Activated CD8-positive, alpha-beta memory T cell treated with anti-CD3 and anti-CD28 coated beads, Interleukin-2, amount 50 U/mL, for 48 hours (primary cell): Measurements from ENCODE around the gene DNAJC12.
"Not testable (repeated sequence)": the region's sequence is repeated elsewhere in the genome, so short reads cannot be mapped to it uniquely, and the experiment has no call there.

Source experiments
- DNase-seq: peaks from one replicate; pipeline ENCODE4 v3.0.0-alpha.2; 2020

Gene DNAJC12

DNA sequence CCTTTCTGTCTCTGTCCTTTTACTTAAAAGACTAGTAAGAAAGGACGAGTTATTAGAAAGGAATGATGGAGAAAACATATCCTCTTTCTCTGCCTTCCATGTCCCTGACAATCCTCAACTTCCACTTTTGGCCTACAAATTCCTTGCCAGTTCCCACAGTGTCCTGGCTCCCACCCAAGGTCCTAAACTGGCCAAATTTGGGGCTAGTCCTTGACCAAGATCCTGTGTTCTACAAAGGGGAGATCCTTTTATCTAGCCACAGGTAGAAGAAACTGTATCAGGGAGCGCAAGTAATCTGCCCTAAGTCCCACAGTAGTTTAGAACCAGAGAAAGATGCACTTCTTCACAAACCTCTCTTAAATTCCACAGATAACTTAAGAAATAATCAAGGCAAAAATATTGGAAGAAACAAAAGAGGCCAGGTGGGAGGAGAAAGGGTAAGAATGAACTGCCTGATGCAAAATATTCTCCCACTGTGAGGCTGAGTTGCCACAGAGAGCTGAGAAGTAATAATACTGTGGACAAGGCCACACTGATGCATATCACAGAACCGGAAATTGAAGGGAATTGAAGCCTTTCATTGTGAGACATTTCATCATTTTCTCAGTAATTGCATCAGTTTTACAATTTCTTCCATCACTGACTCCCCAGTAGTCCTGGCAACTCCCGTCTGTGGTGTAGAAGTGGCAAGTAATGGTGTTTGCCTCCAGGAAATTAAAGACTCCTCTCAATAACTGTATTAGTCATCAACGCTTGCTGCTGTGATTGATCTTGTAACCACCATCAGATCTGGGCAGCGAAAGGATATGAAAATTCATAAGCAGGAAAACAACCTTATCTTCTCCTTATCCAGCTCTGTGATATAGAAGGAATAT lies 47.2 kb downstream of the DNAJC12 start:
- DNase-seq, result no peak

DNA sequence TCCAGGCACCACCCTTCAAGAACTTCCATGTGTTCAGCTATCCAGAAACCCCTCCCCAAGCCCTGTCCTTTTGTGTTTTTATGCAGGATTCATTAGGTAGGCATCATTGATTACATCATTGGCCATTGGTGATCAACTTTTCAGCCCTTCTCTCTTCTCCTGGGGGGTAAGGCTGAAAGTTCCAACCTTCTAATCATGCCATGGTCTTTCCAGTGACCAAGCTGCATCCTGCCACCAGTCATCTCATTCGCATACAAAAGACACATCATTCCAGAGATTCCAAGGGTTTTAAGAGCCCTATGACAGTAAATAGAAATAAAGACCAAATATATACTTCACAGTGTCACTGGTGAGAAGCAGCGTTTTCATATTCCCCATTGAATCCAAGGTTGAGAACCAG lies 48.2 kb downstream of the DNAJC12 start:
- no peak for DNase-seq

DNA sequence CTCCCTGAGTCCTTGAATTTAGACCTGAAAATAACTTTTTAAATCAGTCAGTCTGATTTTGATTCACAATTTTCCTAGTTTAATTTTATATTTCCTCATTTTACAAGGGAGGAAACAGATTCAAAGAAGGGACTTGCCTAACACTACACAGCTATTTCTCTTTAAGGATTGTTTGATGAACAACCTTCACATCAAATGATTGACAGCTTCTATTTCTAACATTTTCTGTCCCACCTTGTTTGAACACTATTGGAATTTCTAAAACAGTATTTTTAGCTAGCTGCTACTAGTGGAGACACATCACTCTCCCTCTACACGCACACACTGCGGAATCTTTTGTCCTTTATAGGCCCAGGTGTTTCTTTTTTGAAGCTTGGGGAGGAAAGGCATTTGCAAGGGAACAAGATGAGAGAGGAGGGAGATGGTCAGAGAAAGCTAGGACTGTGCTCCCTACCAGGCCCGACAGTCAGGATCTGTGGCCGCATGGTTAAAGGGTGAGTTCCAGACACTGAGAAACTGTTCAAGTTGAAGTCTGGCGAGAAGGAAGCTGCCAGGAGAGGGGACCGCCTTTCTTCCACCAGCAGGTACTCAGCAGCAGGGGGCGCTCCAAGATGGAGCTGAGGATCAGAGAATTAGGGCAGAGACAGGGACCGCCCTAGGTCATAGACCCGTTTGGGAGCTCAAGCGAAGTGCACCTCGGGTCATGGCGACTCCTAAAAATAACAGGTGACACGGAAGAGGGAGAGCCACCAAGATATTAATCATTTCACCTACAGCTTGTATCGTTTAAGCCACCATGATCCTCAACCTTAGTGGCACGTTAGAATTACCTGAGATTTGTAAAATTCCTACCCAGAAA lies 49.7 kb downstream of the DNAJC12 start:
- DNase-seq, result peak; percentile 92

DNA sequence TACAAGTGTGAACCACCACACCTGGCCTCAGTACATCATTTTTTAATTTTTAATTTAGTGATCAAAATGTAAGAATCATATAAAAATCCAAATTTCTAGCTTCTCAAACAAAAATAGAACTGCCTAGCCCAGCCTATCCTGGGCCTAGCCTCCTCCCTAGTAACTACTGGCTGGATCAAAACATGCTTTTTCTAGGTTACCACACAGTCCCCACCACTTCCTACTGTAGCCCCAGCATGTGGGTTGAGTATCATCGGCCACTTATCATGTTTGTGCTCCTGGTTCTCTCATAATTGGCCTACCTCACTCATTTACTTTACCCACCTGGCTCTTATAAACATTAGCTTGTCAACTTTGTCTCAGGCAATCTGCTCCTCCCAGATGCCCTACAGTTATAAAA lies 52.9 kb downstream of the DNAJC12 start:
- DNase-seq, result no peak

DNA sequence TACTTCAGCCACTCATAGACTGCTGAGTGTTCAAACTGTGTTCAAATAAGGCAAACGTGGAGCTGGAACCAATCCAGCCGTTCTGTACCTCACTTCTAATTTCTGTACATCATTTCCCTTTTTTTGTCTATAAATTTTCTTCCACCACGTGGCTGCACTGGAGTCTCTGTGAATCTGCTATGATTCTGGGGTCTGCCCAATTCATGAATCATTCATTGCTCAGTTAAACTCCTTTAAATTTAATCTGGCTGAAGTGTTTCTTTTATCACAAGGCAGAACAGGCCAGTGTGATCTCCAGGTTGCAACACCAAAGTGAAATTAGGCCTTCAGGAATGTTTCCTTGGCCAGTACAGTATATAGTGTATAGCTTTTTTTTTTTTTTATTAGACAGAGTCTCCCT lies 53.5 kb downstream of the DNAJC12 start:
- no peak for DNase-seq

DNA sequence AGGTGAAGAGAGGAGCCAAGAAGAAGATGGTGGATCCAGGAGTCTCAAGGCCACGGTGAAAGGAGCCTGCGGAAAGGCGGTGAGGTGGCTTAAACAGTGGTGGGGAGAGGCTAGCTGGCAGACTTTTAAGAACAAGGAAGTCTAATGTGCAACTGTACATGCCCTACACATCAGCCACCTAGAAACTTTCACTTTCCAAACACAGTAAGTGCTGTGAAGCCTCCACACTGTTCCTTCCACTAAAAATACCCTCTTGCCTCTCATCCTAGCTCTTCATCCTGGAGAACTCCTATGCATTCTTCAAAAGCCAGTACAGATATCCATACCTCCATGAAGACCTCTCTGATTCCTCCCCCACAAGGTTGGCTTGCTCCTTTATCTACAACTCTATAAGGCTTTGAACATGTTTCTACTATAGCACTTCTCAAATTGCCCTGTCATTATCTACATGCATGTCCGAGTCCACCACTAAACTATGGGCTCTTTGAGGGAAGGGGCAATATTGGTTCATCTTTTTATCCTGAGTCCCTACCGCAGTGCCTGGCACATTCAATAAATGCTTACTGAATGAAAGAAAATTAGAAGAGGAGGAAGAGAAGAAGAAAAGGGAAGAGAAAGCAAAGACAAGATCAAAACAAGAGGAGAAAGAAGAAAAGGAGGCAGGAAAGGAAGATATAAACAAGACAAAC lies 54.2 kb downstream of the DNAJC12 start:
- no peak for DNase-seq

DNA sequence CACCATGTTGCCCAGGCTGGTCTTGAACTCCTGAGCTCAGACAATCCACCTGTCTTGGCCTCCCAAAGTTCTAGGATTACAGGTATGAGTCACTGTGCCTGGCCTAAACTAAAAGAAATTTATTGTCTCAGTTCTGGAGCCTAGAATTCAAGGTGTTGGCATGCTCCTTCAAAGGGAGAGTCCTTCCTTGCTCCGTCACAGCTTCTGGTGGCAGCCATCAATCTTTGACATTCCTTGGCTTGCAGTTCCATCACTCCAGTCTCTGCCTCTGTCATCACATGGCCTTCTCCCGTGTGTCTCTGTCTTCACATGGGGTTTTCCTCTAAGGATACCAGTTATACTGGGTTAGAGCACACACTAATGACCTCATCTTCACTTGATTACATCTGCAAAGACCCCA lies 55.5 kb downstream of the DNAJC12 start:
- no peak for DNase-seq

DNA sequence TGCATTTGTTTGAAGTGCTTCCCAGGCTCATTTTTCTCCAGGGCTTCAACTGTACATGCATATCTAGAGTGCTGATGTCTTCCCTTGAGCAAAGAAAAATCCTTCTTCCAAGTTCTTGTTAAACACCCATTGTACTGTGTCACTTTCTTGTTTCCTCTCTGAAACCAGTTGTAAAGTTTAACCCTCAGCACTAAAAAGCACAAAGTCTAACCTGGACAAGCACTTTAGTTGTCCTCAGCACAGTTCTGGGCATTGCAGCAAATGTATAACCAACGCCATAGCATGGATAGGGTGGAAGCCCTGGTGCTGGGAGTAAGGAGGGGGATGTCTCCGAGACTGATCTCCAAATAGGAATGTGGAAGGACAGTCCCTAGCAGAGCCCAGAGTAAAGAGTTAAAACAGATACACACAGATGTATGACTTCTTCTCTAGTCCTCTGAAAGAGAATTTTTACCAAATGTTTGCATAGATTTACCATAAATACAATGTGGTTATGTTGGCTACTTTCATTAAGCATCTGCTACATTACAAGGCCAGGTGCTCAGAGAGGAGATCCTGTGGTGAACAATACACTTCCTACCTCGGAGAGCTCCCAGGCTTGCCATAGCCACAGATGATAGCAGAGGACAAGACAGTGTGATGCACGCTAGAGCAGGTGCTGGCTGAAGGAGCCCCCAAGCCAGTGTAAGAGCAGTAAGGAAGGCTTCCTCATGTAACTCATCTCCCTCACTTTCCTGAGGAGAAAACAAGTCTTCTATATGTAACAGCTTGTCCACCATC lies 57.0 kb downstream of the DNAJC12 start:
- DNase-seq, result no peak

DNA sequence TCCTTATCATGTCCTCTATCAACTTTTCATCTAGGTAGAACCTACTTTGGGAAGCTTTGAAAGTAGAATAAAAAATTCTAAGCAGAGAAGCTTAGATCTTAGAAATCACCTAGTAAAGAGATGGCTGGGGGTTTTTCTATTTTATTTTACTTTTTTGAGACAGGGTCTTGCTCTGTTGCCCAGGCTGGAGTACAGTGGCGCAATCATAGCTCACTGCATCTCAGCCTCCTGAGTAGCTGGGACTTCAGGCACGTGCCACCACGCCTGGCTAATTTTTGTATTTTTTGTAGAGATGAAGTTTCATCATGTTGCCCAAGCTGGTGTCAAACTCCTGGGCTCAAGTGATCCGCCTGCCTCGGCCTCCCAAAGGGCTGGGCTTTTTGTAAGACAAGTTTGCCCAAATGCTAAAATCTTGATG lies 57.8 kb downstream of the DNAJC12 start:
- not testable (repeated sequence) for DNase-seq

DNA sequence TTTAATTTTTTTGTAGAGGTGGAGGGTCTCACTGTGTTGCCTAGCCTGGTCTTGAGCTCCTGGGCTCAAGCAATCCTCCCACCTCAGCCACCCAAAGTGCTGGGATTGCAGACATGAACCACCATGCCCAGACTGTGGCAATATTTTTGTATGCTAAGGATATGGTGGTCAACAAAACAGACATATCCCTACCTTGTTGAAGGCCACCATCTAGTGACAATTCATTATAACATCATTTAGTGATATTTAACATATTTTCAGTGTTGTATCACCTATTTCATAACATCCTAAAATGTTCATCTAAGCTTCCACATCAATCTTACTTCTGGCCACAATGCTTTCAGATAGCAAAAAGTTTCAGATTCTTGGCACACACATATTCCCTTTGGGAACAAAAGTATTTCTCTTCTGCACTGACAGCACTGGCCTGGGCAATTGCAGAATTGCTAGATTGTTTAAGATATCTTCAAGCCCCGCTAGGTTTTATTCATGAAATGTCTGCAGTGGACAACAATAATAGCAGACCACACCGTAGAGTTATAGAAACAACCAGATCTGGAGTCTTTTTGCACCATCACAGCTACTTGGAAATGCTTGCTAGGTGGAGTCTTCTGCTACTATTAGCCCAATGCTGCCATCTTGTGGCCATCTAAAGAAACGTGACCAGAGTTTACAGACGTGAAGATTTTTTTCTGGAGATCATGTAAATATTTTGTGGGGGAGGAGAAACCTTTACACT lies 58.4 kb downstream of the DNAJC12 start:
- peak; percentile 62 for DNase-seq

DNA sequence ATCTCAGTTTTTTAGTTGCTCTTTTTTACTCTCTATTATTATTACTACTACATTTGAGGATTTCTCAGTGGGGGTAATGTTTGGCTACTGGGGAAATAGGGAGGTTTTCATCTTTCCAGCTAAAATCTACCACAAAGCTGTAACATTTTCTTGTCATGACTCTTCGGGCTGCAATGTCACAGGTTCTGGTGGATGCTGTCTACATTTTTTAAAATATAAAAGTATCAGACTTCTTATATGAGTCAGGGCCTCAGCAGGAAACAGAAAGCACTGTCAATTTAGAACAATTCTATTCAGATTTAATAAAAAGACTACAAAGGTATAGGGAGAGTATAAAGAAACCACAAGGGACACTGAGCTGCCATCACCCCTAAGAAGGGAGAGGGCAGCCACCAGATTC lies 61.6 kb downstream of the DNAJC12 start:
- no peak for DNase-seq

DNA sequence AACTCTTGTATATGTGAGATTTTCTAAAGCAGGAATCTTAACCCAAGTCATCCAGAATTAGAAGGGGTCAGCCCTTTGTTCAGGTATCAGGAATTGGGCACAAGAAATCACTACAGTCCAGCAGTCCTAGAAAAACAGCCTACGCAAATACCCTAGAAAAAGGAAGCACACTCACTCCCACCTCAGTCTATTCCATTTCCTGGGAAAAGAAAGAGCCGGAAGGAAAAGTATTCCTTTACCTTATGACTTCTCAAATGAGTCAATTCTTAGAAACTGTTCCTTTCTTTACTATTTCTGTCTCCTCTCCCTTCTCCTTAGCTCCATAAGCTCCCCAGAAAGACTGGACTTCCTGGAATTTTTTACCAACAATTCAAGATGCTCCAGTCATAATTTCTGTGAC lies 62.7 kb downstream of the DNAJC12 start:
- no peak for DNase-seq

DNA sequence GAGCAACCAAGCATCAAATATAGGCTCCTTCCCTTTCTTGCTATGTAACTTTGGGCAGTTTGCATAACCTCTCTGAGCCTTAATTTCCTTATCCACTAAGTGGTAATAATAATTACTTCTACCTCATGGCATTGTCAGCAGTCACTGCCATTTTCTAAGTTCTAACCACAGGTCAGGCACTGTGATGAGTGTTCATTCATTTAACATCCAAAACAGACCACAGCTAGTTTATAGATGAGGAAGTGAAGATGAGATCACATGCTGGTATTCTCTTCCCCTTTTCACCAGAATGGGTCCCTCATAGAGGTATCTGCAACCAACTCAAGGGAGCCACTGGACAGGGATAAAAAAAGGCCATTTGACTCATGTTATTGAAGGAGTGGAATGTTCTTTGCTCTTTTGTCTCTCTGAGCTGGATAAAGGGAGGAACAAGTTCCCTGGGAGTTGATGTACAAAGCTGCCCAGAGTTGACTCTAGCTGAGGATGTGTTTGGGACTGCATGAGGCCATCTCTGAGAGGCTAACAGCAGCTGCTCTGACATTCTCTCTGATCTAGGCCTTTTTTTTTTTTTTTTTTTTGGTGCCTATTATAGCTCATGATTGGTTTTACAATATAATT lies 65.0 kb downstream of the DNAJC12 start:
- no peak for DNase-seq

DNA sequence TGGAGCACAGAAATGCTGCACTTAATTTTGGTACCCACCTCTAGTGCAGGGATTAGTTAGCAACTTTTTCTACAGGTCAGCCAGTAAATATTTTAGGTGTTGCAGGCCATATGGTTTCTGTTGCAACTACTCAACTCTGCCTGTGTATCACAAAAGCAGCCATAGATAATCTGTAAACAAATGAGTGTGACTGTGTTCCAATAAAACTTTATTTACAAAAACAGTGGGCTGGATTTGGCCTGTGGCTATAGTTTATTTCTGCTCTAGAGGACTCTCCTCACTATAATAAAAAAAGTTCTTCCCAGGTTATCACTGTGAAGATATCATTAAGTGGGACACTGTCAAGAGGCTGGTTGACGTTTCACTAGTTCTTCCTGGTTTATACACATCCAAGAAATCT lies 65.8 kb downstream of the DNAJC12 start:
- no peak for DNase-seq

DNA sequence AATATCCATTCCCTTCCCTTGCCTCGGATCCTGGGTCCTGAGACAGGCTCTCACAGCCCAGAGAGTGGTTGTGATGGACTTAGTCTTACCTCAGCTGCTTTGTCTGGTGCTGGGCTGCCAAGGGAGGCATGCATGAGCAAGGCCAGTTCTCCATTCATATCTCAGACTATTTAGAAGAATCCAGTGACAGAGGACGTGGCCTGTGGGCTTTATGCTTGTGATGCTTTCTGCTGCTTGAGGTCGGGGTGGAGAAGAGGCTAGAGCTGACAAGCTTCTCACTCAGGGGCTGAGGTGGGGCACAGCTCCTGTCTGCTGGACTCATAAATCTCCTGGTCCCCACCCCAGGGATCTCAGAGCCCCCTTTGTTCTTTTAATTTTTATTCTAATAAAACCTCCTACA lies 66.8 kb downstream of the DNAJC12 start:
- no peak for DNase-seq

DNA sequence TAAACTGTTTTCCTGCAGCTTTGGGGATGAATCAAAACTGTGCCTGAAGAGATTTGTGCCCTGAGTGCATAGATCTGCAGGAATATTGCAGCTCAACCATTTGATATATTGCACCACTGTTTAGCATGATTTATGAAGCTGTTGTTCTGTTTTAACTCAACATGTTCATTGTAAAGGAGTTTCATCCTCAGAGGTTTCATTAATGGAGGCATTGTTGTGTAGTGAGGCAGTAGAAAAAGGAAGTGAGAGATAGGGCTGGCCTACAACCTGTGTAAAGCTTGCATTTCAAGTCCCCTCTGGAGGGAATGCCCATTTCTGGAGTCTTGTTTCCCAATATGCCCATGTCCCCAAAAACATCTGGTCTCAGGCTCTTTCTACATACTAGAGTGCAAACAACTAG lies 67.5 kb downstream of the DNAJC12 start:
- DNase-seq, result no peak

DNA sequence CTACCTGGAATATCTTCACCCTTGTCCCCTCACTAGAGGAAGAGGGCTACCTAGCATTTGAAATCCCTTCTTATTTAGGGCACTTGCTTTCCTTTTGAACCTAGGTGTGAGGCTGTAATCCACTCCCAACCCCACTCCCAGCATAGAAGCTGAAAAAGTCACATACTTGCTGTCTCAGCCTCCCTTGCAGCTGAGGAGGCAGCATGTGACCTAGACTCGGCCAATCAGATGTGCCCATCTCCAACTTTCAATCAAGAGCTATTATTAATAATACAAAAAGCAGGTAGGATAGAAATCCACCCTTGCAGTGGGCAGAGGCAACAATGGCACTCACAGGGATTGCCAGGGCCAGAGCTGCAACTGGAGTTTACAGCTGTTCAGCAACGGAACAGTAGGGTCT lies 70.7 kb downstream of the DNAJC12 start:
- DNase-seq, result no peak

DNA sequence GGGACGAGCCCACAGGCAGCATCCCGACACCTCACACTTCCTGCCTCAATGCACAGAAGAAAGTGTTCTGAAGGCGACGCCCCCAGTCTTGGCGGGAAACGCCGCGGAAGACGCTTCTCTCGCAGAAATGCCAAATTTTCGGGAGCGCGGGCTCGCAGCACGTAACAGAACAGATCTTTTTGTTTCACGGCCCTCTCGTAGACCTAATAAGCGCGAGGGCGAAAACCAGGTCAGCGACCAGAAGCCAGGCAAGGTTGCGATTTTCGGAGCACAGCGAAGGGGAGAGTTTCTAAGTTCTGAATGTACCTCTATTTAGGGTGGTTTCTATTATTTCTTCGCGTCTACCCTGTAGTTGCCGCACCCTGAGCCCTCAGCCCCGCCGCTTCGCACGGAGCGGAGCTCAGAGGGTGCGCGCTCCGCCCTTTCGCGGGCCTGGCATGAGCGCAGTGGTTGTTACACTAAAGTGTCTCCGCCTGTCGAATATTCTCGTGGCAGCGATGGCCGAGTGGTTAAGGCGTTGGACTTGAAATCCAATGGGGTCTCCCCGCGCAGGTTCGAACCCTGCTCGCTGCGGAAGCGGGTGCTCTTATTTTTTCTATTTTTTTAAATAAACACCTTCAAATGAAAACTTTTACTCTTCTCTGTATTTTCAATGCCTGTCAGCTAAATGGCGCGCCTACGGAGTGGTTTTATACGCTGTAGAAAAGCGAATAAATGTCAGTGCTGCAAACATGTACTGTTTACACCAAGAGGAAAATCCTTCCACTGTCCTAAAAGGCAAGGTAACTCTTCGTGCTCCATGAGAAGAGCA lies 73.8 kb downstream of the DNAJC12 start:
- peak; percentile 100 for DNase-seq

DNA sequence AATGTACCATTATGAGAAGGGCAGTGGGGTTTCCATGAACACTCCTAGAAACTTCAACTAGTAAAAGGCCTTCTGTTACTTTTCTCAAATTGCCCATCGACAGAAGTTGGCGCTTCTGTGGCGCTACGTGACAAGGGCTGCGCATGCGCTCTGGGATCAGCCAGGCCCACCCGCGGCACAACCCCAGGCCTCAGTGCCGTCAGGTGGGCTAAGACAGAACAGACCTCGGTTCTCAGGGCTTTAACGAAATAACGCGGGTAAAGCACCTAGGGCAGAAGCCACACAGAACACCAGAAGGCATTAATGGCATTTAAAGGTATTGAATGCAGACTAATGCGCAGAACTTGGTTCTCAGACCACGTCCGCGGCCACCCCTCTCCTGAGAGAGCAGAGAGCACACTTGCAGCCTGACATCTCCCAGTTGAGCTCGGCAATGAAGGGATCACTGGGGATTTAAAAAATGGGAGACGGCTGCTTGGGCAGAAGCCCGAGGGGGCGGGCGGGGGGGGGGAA lies 74.4 kb downstream of the DNAJC12 start:
- peak; percentile 89 for DNase-seq

DNA sequence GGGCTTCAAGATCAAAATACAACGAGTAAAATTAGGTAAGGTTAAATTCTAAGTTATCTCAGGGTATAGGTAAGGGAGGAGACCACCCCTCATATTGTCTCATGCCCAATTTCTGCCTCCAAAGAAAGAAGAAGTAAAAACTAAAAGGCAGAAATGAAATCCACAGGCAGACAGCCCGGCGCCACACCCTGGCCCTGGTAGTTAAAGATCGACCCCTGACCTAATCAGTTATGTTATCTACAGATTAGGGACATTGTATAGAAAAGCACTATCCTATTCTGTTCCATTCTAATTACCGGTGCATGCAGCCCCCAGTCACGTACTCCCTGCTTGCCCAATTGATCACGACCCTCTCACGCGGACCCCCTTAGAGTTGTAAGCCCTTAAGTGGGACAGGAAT lies 75.4 kb downstream of the DNAJC12 start:
- DNase-seq, result not testable (repeated sequence)
